GM19099 (cell line): ENCODE results near the gene IP6K2.

Source experiments
- POLR2A ChIP-seq: IDR thresholded peaks from 3 replicates; pipeline ENCODE4 v1.6.1; 2011; ENCODE audit warnings: low read depth; ENCODE audit not compliant: insufficient read length; ENCODE audit errors: extremely low read depth

Gene IP6K2

GRCh38 chr3:48694610-48695392 is 22.2 kb downstream of the IP6K2 start:
- no peak for TF ChIP-seq POLR2A

- no peak for TF ChIP-seq POLR2A
Measured at GRCh38 chr3:48693826-48694225, 23.2 kb downstream of the IP6K2 start.

GRCh38 chr3:48692551-48692950 is 24.5 kb downstream of the IP6K2 start:
- TF ChIP-seq POLR2A: no peak

GRCh38 chr3:48690846-48691458 is 26.1 kb downstream of the IP6K2 start:
- TF ChIP-seq POLR2A: no peak

- no peak for TF ChIP-seq POLR2A
Measured at GRCh38 chr3:48689384-48689783, 27.6 kb downstream of the IP6K2 start.

- TF ChIP-seq POLR2A: no peak
Measured at GRCh38 chr3:48688737-48689075, 28.3 kb downstream of the IP6K2 start.

GRCh38 chr3:48688032-48688736 is 28.8 kb downstream of the IP6K2 start:
- no peak for TF ChIP-seq POLR2A

GRCh38 chr3:48687220-48687678 is 29.8 kb downstream of the IP6K2 start:
- no peak for TF ChIP-seq POLR2A

GRCh38 chr3:48686538-48687219 is 30.3 kb downstream of the IP6K2 start:
- no peak for TF ChIP-seq POLR2A

GRCh38 chr3:48685603-48686511 is 31.2 kb downstream of the IP6K2 start, which contains the start of gene NCKIPSD:
Gene NCKIPSD (minus strand): TSS chr3:48685915. CDS start chr3:48685807, 108 bp downstream.
- peak; percentile 90 for TF ChIP-seq POLR2A

GRCh38 chr3:48685293-48685602 is 31.8 kb downstream of the IP6K2 start:
- no peak for TF ChIP-seq POLR2A

GRCh38 chr3:48684480-48685143 is 32.4 kb downstream of the IP6K2 start:
- no peak for TF ChIP-seq POLR2A

- no peak for TF ChIP-seq POLR2A
Measured at GRCh38 chr3:48684054-48684349, 33.0 kb downstream of the IP6K2 start.

- no peak for TF ChIP-seq POLR2A
Measured at GRCh38 chr3:48682786-48683185, 34.2 kb downstream of the IP6K2 start.

- no peak for TF ChIP-seq POLR2A
Measured at GRCh38 chr3:48681974-48682610, 34.9 kb downstream of the IP6K2 start.
